HG02588 (cell line): ENCODE data around the gene ZFYVE28.

Experiments
- ATAC-seq: cut with Tn5 transposase; IDR thresholded peaks from one replicate; pipeline ENCODE4 v1.9.1; 2021; ENCODE audit warnings: mild to moderate bottlenecking, moderate library complexity; ENCODE audit not compliant: unreplicated experiment

Gene ZFYVE28

DNA sequence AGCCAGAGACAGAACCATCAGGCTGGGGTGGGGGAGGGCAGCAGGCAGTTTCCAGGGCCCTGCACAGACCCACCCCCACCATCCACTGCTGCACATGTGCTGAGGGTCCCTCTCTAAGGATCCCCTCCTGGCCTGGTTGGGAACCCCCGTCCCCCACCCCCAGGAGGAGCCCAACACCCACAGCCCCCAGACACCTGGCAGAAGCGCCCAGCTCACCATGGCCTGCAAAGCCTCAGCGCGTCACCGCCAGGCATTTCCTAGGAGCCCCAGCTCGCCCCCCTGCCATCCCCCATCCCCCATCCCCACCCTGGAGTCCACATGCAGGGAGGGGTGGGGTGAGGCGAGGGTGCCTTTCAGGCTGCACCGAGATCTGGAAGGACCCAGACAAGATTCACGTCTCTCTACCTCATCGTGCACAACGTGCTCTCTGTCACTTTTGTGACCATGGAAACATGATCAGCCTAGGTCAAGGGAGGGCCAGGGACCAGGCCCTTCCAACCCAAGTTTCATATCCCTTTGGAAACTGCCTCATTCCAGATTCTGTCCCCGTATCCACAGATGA is 165.8 kb downstream of the ZFYVE28 start:
- ATAC-seq, result no peak

DNA sequence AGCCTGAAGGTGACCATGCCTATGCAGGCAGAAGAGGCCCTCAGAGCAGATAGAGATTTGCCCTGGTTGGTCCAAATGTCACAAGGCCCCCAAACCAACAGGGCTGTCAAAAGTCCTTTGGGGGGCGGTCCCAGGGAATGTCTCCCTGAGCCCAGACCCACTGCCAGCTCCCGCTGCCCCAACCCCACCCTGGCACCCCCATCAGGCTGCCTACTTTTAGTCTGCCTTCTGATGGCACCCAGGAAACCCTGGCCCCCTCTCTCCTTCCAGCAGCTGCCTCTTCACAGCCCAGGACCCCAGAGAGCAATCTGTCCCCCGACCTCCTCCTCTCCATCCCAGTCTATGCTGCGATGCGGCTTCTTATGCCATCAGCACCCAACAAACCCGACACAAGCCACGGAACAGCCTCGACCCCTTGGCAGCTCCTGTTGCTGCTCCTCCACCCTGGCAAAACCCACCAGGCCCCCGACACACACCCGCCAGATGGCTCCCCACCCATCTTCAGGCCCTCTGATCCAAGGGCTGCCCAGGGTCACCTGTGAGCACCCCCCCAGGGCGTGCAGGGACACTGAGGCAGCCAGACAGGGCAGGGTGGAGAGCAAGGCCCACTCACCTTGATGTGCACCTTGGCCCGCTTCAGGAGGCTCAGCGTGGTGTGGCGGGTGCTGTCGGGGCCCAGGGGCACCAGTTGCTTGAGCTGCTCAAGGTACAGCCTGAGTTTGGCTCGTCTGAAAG is 166.5 kb downstream of the ZFYVE28 start:
- no peak for ATAC-seq

DNA sequence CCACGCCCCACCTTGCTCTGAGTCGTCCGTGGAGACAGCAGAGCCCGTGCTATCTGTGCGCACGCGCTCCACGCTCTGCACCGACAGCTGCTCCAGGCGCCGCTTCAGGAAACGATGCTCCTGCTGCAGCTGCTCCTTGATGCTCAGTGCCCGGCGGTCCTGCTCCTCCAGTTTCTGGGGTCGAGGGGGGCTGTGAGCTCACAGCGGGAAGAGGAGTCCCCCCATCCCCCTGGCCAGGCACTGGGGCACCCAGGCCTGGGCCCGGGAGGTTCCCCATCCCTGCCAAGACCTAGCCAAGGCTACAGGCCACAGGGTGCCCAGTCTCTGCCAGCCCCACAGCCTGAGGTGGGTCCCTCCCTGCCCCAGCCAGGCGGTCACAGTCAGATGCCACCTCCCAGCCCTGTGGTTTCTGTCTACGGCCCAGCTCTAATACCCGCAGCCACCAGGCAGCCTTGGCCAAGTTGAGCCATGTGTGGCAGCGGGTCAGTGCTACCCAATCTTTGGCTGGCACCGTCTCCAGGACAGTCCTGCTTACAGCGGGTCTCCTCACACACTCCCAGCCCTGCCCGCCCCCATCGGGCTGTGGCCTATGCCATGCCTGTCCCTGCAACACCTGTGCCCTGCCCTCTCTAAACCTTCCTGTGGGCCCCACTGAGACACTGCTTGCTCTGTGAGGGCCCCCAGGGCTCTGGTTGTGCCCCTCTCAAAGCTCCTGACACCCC is 167.2 kb downstream of the ZFYVE28 start:
- ATAC-seq, result no peak

DNA sequence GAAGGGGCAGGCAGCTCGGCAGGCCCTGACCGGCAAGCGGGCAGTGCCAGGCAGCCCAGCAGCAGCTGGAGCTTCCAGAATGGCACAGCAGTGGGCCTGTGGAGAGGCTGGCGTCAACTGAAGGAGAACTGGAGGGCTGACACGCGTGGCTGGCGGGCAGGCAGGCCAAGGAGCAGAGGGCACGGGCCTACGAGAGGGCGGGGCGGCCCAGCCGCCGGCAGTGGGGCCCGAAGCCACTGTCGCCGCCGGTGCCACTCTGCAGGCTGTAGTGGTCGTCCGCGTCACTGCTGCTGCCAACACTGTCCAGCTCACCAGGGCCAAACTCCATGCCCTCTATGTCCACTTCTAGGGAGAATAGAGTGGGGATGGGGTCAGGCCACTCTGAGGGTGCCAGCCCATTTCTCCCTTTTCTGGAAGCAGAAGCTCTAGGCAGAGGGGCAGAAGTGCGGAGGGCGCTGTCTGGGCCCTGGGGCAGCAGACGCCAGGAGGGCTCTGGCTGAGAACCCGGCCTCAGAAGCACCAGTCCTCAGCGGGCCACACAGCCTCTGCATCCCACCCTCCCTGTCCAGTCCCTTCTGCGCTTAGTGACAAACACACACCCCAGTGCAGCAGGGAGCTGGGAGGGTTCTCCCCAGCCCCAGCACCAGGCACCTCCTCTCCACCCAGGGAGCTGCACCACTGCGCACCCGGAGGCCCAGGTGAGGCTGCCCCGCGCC is 167.9 kb downstream of the ZFYVE28 start:
- no peak for ATAC-seq

DNA sequence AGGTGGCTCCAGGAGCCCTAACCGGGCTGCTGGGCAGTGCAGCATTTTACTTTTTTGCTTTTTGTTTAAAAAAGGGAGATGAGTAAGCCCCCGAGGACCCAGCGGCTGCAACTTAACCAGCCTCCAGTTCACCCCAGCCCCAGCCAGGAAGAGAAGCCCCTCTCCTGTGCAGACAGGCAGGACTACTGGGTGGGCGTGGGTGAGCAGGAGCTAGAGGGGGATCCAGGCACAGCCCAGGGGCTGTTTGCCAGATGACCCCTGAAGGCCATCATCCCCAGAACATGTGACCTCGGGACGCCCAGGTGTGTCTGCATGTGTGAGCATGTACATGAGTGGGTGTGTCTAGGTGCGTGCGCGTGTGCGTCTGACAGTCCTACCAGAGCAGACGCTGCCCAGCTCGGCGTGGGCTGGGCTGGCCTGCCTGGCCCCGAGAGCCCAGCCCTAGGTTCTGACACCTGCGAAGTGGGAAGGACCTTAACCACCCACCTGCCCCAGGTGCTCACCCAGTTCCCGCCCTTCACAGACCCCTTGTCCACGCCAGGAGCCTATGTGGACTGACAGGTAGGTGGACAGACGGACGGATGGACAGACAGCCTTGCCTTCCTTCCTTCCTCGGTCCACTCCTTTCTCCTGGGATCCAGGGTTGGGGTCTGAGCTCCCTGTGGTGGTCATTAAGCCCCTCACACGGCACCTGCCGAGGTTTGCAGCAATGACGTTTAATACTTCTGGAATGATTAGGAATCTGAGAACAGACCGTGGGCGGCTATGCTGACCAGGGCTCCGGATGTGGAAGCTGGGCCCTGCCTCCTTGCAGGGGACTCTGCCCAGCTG is 168.7 kb downstream of the ZFYVE28 start:
- ATAC-seq, result no peak

DNA sequence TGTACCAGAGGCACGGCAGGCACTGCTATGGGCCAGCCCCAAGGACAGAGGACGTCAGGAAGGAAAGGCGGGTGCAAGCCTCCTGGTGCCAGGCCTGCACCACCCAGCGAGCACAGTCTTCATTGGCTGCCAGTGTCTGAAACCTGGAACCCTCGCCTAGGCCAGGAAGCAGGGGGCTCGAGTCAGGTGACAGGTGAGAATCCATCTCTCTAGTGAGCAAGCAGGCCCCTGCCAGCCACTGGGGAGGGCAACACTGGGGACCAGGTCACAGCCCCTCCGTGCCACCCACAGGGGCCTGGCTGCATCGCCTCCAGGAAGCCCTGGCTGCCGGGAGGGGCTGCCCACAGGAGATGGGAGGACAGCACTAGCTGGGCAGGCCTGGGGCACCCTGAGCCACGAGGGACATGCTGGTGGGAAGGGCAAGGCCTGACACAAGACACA is 169.6 kb downstream of the ZFYVE28 start:
- no peak for ATAC-seq

DNA sequence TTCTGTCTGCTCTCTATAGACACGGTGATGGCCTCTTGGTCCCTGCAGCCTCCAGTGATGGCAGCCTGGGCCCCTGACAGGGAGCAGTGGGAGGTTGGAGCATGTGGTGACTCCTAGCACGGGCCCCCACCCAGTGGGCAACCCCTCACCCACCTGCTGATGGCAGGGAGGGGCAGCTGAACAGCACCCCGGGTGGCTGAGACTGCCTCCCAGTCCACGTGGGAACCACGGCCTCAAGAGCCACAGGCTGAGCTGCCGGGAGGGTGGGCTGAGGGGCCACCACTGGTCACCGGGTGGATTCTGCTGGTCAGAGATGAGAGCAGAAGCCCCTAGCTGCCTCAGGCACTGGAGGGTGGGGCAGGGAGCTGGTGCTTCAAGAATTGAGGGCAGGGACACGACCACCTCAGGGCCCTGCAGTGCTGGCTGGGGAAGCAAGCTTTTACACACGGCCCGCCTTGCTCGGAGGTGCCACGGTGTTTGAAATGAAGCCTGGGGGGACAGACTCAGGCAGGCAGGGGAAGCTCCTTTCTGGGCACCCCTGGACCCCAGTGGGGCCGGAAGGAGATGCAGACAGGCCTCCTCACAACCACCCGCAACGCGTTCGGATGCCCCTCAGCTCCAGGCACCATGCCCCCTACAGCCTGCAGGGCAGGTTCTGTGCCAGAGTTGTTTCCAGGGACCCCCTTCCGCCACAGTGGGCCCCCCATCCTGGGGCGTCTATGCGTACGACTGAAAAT is 170.2 kb downstream of the ZFYVE28 start:
- no peak for ATAC-seq

DNA sequence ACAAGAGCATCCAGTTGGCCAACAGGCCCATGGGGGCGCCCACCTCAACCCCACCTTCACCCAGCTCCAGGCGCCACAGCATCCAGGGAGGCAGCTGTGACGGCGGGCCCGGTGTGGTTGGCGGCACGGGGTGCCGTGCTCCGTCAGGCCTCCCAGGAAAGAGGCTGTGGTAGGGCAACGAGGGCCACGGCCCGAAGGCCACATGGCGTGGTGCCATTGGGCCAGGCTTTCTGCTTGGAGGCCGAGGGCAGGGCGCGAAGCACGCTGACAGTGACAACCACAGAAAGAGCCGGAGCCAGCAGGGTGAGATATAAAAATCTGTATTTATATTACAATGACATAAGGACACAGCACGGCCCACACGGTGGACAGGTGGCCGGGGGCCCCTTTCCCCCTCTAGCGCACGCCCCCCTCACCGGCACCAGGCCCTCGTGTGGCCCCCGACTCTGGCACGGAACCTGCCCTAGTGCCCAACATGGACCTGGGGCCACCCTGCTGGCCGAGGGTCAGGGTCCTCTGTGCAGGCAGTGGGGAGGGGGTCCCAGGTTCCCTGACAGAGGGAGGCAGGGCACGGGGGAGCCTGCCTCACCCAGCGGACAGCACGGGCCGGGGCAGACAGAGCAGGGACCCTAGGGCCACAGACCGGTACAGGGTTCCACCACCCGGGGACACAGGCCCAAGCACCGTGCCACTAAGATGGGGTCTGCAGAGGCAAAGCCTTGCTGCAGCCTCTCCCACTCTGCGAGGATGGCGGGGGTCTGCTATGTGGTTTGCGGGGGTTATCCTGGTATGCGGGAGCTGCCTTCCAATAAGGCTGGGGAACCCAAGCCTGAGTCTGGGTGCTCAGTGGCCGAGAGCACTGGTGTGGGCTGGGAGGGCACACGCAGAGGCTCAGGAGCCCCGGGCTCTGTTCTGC is 171.1 kb downstream of the ZFYVE28 start:
- no peak for ATAC-seq

DNA sequence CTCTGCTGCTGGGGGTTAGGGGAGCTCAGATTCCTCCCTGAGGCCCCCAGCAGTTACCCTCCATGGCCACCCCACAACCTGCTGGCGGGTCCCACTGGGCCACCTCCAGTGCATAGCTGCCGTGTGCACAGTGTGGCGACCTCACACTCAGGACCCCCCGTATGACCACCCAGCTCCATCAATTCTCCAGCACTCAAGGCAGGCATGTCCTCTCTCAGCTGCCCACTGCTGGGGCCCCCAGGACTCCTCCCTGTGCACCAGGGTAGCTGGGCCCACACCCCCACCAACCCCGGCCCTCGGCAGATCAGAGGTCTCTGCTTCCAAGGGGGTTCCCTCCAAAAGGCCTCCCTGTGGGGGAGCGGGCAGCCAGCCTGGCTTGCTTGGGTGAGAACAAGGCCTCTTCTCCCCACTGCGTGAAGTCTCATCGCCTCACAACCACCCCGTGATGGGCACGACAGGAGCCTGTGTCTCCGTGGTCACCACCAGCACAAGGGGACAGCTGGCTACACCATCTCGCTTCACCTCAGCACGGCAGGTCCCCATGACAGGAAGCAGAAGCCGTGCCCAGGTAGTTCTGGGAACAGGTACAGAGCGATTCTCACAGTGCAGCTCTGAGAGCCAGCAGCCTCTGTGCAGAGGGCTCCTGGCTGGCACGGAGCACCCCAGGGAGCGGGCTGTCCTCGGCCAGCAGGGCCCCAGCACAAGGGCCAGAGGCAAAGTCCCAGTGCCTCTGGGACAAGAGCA is 171.9 kb downstream of the ZFYVE28 start:
- no peak for ATAC-seq

DNA sequence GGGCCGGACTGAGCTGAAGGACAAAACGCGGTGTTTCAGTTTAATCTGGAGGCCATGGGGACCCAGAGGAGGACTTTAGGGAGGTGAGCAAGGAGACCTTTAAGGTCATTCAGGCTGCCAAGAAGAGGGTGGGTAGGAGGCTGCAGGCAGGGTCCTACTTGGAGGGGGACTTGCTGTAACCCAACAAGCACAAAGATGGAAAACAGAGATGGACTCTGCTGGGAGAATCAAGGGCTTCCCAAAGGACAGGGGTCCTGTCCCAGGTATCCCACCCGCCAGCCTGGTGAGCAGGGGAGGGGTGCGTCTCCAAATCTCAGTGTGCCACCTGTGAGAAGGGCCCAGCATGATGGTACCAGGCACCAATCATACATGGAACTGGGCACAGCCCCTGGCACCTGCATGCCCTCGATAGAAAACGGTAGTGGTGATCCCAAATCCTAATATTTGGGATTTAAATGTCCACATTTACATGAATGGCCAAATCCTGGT is 172.6 kb downstream of the ZFYVE28 start:
- no peak for ATAC-seq

DNA sequence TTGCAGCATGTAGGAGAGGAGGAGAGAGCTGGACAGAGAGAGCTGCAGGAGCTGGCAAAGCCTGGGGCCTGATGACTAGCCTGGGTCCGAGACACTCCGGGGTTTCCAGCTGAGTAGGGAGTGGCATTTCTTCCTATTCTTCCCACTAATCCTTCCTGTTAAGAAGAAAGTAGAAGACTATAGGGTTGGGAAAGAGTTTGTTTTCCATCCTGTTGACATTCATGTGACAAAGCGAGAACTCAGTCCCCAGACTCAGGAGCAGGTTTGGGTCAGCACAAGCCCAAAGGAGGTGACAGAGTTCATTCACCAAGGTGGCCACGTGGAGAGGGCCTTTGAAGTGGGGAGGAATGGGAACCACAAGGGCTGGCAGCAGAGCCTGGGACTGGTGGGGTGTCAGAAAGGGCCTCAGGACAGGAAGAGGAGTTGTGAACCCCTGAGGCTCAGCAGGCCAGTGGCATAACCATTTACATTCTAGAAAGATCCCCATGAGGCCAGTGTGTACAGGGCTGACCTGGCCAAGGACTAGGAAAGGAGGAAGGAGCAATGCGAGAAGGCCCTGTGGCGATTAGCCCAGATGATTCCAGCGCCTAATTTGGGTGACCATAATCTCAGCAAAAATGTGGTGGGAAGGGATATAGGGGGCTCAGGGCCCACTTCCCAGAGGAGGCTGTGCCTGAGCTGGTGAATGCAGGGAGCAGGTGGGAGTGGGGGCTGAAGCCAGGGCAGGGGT is 173.2 kb downstream of the ZFYVE28 start:
- no peak for ATAC-seq

DNA sequence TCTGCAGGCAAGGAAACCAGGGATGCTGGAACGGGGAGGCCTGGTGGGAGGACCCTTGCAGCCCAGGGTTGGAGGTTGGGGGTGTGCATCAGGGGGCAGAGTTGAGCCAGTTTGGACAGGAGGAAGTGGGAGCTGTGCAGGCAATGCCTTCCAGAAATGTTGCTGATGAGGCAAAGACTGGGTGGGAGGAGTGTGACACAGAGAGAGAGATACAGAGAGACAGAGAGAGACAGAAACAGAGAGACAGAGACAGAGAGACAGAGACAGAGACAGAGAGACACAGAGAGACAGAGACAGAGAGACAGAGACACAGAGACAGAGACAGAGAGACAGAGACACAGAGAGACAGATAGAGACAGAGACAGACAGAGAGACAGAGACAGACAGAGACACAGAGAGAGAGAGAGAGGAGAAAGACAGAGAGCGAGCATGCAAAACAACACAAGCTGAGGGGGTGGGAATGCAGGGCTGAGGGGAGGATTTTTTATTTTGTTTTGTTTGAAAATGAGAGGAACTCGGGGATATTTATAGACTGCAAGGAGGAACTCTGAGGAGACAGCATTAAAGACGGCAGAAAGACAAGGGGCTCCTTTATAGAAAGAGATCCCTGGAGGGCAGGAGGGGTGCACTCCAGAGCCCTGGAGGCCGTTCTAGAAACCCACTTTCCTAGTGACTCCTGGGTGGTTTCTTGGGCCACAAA is 174.6 kb downstream of the ZFYVE28 start:
- no peak for ATAC-seq

DNA sequence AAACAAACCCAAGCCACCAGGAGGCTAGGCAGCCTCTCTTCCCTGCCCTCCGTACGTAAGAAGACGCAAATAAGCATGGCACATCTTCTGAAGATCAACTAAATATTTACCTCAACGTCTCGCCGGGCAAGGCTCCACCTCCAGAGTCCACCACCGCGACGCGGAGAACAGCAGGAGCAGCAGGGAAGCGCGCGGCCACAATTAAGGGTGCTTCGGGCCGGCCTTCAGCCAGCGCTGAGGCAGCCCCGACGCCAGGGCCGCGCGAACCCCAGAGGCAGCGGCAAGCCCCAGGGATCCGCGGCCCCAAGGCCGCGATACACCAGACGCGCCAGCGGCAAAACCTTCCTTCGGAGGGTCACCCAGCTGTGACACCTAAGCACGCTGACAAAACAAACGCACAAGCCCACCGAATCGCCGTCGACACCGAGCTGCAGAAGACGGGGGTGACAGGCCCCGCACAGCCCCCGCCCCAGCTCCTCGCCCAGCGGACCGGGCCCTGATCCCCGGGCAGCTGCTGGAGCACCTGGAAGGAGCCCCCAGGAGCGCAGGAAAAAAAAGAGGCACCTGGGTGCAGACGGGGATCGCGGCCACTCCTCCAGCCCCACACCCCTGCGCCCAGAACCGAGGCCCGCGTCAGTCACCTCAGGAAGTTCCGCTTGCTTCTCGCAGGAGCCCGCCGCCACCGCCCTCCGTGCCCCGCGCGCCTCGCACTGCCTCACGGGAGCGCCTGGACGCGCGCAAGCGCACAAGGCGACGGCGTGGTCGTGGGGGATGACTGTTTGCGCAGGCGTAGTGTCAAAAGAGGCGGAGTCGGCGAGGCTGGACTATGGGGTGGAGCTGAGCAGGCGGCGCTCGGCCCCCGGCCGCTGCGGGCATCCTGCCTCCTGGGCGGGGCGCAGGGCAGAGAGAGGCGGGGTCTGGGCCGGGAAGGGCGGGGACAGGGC is 176.8 kb downstream of the ZFYVE28 start, which contains the start of the genes HAUS3 and POLN:
Gene HAUS3, minus strand, starts transcription at position 712 of the 944 bp plus-strand sequence. CDS start 1,175 bp downstream, outside the sequence.
Gene POLN, minus strand, starts transcription at position 712 of the 944 bp plus-strand sequence. CDS start 12,890 bp downstream, outside the sequence.
- ATAC-seq, result peak; percentile 85

DNA sequence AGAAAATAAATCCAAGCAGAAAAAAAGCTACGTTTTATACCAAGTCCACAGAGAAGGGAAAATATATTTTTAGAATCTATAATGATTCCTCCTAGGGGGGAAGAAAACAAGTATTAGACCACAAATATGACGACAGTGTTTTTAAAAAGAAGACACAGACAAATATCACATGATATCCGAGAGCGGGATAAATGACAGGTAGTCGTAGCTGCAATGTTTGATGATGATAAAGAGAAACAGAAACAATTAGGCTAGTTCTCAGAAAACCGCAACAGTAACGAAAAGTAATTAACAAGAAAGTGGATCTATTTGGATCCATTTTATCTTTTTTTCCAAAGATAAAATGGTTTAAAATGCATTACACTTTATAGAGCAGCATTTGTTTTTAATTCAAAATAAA is 177.4 kb downstream of the ZFYVE28 start:
- ATAC-seq, result no peak

DNA sequence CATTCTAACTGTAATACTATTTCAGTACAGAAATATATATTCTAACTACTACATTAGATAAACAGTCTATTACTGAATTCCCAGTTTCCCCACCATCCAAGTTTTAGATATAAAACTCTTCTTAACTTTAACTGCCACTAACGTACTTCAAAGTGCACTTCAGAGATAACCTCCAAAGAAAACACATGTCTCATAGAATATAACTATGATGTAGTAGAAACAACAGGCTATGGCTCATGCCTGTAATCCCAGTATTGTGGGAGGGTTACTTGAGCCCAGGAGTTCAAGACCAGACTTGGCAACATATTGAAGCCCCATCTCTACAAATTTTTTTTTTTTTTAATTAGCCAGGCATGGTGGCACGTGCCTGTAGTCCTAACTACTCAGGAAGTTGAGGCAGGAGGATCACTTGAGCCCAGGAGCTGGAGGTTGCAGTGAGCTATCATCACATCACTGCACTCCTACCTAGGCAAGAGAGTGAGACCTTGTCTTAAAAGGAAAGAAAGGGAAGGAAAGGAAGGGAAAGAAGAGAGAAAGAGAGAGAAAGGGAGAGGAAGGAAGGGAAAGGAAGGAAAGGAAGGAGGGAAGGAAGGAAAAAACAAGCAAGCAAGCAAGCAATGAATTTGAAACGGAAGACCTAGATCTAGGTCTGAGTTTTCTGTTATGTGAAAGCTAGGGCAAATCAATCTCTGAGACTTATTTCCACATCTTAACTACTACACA is 181.3 kb downstream of the ZFYVE28 start:
- ATAC-seq, result no peak
